ENCODE measurements around the gene SULT2B1. TPM values are rescaled to one million over a fixed set of nuclear protein-coding genes. Genes with fewer than 3 reads are reported as not detected.

The SULT2B1 gene
- total RNA-seq, 2 experiments from 2014 or later = not detected

DNA sequence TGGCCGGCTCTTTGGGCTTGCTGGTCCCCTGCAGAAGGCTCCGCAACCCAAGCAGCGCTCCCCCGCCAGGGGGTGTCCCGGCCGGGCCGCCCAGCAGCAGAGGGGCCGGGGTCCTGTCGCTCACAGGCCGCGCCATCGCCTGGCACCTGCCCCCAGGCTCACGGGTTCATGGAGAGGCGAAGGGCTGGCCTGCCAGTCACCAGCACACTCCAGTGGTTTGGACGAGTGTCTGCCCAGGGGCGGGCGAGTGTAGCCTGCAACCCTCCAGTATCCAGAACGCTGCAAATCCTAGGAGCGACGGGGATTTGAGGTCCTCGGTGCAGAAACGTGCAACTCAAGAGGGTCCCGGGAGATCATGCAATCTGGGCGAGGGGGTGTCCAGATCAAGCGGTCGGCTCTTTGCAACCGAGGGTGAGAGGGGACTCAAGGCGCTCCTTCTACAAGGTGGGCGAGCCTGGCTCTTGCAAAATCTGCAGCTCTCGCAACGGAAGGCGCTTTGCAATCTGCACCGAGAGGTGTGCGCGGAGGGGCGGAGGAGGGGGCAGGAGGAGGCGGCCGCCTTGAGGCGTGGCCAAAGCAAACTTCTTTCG lies 85.0 kb downstream of the SULT2B1 start, which contains the start of gene DBP:
DBP (minus strand) TSS at position 521 of the 590 bp plus-strand sequence; CDS start at position 136, 385 bp downstream.
- POLR2A ChIA-PET = no interaction called here
- Histone ChIP-seq H4K20me1 (ENCODE audit: insufficient read depth, low read length) (no peaks in the 10 kb centered on the region), H3K9me3 (ENCODE audit: low read length) (no peaks in the 10 kb centered on the region), H3K4me2 (ENCODE audit: low read length) (peak within 1 kb of the TSS; percentile 97), H3K4me1 (ENCODE audit: insufficient read depth, low read length, poor library complexity, severe bottlenecking) (peaks cover 46% of the 10 kb centered on the region), H3K79me2 (ENCODE audit: insufficient read depth, low read depth, low read length) (no peaks in the 10 kb centered on the region; the same call in 1 of the 2 replicates), H3K27ac (ENCODE audit: low read depth, low read length, poor library complexity, severe bottlenecking) (peak within 1 kb of the TSS; percentile 94), H2AFZ (ENCODE audit: low read length) (peak within 1 kb of the TSS; percentile 79; the same call in 1 of the 2 replicates), H3K9me2 (ENCODE audit: insufficient read depth, low read length) (no peaks in the 10 kb centered on the region), H3K36me3 (ENCODE audit: insufficient read depth, low read length) (no peaks in the 10 kb centered on the region), H3K4me3 (ENCODE audit: low read depth, low read length, poor library complexity, severe bottlenecking) (peak within 1 kb of the TSS; percentile 76)
- BruUV-seq (replicated peaks) = no TSS peak
- no peak for DNase-seq (ENCODE audit: low spot score)
- intact Hi-C loops (cut with micrococcal nuclease; ENCODE audit: unreplicated experiment) = loop anchor here (1.0 to 10.0 kb wide), 3 partner anchors 18 to 1040 kb away; partner anchors contain the start of genes PRMT1, RPL18, RPS11 and SPHK2
- CTCF ChIA-PET (ENCODE audit: unreplicated experiment) = no interaction called here
- no peak for TF ChIP-seq EZH2phosphoT487 (IDR thresholded peaks at IDR 0.05; ENCODE audit: borderline replicate concordance, low read depth, low read length)
- TF ChIP-seq, protein P1, sequence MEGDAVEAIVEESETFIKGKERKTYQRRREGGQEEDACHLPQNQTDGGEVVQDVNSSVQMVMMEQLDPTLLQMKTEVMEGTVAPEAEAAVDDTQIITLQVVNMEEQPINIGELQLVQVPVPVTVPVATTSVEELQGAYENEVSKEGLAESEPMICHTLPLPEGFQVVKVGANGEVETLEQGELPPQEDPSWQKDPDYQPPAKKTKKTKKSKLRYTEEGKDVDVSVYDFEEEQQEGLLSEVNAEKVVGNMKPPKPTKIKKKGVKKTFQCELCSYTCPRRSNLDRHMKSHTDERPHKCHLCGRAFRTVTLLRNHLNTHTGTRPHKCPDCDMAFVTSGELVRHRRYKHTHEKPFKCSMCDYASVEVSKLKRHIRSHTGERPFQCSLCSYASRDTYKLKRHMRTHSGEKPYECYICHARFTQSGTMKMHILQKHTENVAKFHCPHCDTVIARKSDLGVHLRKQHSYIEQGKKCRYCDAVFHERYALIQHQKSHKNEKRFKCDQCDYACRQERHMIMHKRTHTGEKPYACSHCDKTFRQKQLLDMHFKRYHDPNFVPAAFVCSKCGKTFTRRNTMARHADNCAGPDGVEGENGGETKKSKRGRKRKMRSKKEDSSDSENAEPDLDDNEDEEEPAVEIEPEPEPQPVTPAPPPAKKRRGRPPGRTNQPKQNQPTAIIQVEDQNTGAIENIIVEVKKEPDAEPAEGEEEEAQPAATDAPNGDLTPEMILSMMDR (conservative IDR thresholded peaks at IDR 0.05; ENCODE audit: low read length) = peak; percentile 60

DNA sequence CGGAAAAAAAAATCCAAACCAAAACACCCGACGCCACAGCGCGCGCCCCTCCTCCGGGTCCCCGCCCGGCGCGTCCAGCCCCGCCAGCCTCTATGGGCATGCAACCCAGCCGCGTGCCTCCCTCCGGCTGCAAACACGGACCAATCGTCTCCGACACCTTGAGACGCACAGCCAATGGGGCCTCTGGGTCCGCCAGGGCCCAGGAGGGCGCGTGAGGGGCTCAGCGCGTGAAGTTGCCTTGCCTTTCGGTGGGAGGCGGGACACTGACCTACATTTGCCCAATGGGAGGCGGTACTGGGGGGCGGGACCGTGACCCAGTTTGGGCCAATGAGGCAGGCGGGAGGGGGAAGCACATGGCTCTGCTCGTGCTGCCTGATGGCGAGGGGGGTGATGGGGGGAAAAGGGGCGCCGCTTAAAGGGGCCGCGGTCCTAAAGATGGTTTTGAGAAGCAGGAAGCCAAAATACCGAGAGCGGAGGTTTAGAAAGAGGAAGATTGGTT lies 85.5 kb downstream of the SULT2B1 start:
- POLR2A ChIA-PET = no interaction called here
- Histone ChIP-seq H3K4me1 (ENCODE audit: insufficient read depth, low read length, poor library complexity, severe bottlenecking) (peaks cover 45% of the 10 kb centered on the region), H2AFZ (ENCODE audit: low read length) (peak overlapping the region; percentile 79; the same call in 1 of the 2 replicates), H3K9me2 (ENCODE audit: insufficient read depth, low read length) (no peaks in the 10 kb centered on the region), H3K79me2 (ENCODE audit: insufficient read depth, low read depth, low read length) (no peaks in the 10 kb centered on the region; the same call in 1 of the 2 replicates), H3K9me3 (ENCODE audit: low read length) (no peaks in the 10 kb centered on the region), H3K4me2 (ENCODE audit: low read length) (peak overlapping the region; percentile 97), H3K27ac (ENCODE audit: low read depth, low read length, poor library complexity, severe bottlenecking) (peak overlapping the region; percentile 94), H3K4me3 (ENCODE audit: low read depth, low read length, poor library complexity, severe bottlenecking) (peak overlapping the region; percentile 76), H3K36me3 (ENCODE audit: insufficient read depth, low read length) (no peaks in the 10 kb centered on the region), H4K20me1 (ENCODE audit: insufficient read depth, low read length) (no peaks in the 10 kb centered on the region)
- peak; percentile 100 for DNase-seq (ENCODE audit: low spot score)
- CTCF ChIA-PET (ENCODE audit: unreplicated experiment) = no interaction called here
- TF ChIP-seq, protein P1 (conservative IDR thresholded peaks at IDR 0.05; ENCODE audit: low read length) = no peak
- TF ChIP-seq EZH2phosphoT487 (IDR thresholded peaks at IDR 0.05; ENCODE audit: borderline replicate concordance, low read depth, low read length) = no peak
- BruUV-seq (replicated peaks) = no TSS peak
- intact Hi-C loops (cut with micrococcal nuclease; ENCODE audit: unreplicated experiment) = loop anchor here (1.0 to 10.0 kb wide), 3 partner anchors 18 to 1040 kb away; partner anchors contain the start of genes PRMT1, RPL18, RPS11 and SPHK2
